SK-N-SH treated with all-trans-retinoic acid at 6 μM for 48 hours (cell line): ENCODE data around the gene ANKRD6.

Experiments used
- ISL1 ChIP-seq: fragments of 250-450 bp; sonication (Bioruptor Pico); IDR thresholded peaks from 2 replicates; pipeline ENCODE4 v2.1.2; 2022; ENCODE audit warnings: mild to moderate bottlenecking, moderate library complexity
- OSR1 ChIP-seq: fragments of 250-450 bp; sonication (Bioruptor Pico); IDR thresholded peaks from 2 replicates; pipeline ENCODE4 v1.8.0; 2022; ENCODE audit warnings: moderate library complexity, mild to moderate bottlenecking, inconsistent platforms
- TOX ChIP-seq: fragments of 250-450 bp; sonication (Bioruptor Pico); IDR thresholded peaks from 2 replicates; pipeline ENCODE4 v1.8.0; 2021; ENCODE audit warnings: mild to moderate bottlenecking, moderate library complexity, borderline replicate concordance
- ZFP3 ChIP-seq: fragments of 250-450 bp; sonication (Bioruptor Pico); IDR thresholded peaks from 2 replicates; pipeline ENCODE4 v1.5.0; 2020; ENCODE audit warnings: mild to moderate bottlenecking, moderate library complexity
- ZNF70 ChIP-seq: fragments of 450-650 bp; formaldehyde crosslinking; IDR thresholded peaks from 2 replicates; pipeline ENCODE4 v1.5.0; 2020; ENCODE audit warnings: mild to moderate bottlenecking, moderate library complexity
- TF ChIP-seq, protein P1 (sequence below): fragments of 250-450 bp; sonication (Bioruptor Pico); IDR thresholded peaks from 2 replicates; pipeline ENCODE4 v1.5.1; 2020; ENCODE audit warnings: low read depth, mild to moderate bottlenecking, moderate library complexity
- TF ChIP-seq, protein P2 (sequence below): fragments of 250-450 bp; sonication (Bioruptor Pico); IDR thresholded peaks from 2 replicates; pipeline ENCODE4 v1.8.0; 2020; ENCODE audit warnings: mild to moderate bottlenecking, moderate library complexity, borderline replicate concordance

DNA sequence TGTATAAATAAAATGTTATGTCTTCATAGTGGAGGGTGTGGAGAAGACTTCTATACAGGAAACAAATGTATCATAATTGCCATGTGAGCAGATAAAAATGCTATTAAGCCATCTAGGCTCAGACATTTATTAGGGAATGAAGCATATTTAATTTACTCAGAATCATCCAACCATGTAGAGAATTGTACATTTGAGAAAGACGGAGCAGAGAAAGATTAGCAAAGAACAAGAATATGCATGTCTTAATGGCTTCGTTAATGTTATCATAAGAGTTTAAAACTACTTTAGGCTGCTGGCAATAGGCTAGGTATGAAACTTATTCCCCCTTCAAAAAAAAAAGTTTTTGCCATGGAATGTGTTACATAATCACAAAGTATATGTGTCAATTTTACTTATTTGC is 6.1 kb downstream of the ANKRD6 start:
- TF ChIP-seq OSR1 (CRISPR knock-in tag) (no peak), ZFP3 (CRISPR knock-in tag) (no peak), ZNF70 (CRISPR knock-in tag) (no peak), ISL1 (CRISPR knock-in tag) (no peak), TOX (CRISPR knock-in tag) (no peak)
- TF ChIP-seq, protein P1, sequence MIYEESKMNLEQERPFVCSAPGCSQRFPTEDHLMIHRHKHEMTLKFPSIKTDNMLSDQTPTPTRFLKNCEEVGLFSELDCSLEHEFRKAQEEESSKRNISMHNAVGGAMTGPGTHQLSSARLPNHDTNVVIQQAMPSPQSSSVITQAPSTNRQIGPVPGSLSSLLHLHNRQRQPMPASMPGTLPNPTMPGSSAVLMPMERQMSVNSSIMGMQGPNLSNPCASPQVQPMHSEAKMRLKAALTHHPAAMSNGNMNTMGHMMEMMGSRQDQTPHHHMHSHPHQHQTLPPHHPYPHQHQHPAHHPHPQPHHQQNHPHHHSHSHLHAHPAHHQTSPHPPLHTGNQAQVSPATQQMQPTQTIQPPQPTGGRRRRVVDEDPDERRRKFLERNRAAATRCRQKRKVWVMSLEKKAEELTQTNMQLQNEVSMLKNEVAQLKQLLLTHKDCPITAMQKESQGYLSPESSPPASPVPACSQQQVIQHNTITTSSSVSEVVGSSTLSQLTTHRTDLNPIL: no peak
- TF ChIP-seq, protein P2, sequence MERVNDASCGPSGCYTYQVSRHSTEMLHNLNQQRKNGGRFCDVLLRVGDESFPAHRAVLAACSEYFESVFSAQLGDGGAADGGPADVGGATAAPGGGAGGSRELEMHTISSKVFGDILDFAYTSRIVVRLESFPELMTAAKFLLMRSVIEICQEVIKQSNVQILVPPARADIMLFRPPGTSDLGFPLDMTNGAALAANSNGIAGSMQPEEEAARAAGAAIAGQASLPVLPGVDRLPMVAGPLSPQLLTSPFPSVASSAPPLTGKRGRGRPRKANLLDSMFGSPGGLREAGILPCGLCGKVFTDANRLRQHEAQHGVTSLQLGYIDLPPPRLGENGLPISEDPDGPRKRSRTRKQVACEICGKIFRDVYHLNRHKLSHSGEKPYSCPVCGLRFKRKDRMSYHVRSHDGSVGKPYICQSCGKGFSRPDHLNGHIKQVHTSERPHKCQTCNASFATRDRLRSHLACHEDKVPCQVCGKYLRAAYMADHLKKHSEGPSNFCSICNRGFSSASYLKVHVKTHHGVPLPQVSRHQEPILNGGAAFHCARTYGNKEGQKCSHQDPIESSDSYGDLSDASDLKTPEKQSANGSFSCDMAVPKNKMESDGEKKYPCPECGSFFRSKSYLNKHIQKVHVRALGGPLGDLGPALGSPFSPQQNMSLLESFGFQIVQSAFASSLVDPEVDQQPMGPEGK (CRISPR knock-in tag): no peak
